HG03103 (cell line): ENCODE measurements around the gene PGGHG.
A peak's percentile ranks its signal among the peaks of the same experiment; 100 is the strongest.
"Not testable (repeated sequence)": the region's sequence is repeated elsewhere in the genome, so short reads cannot be mapped to it uniquely, and the experiment has no call there.

ENCODE experiments used
- ATAC-seq: cut with Tn5 transposase; IDR thresholded peaks from one replicate; pipeline ENCODE4 v1.9.1; 2021; ENCODE audit warnings: low read depth; ENCODE audit not compliant: unreplicated experiment

Gene PGGHG

DNA sequence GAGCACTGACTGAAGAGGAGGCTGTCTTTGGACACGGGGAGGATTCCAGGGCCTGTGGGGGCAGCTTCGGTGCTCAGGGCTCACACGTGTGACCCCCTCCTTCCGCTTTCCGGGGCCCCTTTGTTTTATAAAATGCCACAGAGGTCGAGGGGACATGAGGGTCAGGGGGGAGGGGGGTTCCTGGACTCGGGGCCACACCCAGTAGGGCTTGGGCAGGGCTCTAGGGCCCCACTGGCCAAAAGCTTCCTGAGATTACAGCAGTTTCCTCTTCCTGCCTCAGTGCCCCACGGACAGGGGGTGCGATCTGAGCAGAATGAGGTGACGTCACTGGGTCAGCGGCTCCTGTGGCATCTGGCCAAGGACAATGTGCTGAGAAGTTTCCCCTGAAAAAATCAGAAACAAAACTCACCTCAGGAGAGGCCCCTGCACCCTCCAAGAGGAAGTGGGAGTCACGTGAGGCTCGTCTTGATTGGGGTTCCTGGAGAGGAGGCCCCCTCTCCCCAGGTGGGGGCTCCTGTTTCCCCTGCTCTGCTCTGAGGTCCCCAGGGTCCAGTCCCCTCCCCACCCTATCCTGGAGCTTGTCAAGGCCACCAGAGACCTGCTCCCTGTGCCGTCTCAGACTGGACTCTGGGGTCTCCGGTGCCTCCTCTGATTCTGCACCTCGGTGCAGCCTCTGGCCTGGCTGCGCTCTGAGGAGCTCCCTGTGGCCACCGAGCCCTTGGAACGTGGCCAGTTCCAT lies 38.1 kb downstream of the PGGHG start:
- ATAC-seq, result peak; percentile 56

DNA sequence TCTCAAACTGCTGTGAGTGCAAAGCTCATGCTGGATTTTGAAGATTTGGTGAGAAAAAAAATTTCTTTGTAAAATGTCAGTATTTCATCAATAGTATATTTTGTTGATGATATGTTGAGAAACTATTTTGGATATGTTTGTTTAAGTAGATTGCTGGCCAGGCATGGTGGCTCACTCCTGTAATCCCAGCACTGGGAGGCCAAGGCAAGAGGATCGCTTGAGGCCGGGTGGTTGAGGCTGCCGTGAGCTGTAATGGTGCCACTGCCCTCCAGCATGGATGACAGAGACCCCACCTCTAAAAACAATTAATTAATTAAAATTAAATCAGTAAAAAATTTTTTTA lies 38.6 kb downstream of the PGGHG start:
- no peak for ATAC-seq

DNA sequence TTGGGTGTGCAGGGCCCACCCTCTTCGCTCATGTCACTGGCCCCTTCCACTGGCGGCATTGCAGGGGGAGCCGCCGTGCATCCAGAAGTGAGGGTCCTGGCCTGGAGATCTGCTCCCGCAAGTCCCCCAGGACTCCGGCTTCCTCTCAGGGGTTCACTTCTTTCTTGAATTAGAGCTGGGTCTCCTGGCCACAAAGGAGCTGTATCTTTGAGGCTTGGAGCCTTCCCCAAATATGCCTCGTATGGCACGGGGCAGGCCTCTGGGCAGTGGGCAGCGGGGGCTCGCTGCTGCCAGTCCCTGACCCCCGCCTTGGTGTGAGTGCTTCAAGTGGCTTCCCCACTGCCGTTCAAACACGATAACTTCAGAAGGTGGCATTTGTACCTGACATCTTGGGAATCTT lies 39.1 kb downstream of the PGGHG start:
- ATAC-seq, result no peak

DNA sequence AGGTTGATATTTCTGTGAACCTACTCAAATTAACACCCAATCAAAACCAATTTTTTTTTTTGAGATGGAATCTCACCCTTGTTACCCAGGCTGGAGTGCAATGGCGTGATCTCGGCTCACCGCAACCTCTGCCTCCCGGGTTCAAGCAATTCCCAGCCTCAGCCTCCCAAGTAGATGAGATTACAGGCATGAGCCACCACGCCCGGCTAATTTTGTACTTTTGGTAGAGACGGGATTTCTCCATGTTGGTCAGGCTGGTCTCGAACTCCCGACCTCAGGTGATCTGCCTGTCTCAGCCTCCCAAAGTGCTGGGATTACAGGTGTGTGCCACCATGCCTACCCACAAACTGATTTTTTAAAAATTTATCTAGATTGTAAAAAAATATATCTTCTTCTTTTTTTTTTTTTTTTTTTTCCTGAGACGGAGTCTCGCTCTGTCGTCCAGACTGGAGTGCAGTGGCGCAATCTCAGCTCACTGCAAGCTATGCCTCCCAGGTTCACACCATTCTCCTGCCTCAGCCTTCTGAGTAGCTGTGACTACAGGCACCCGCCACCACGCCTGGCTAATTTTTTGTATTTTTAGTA lies 39.7 kb downstream of the PGGHG start:
- not testable (repeated sequence) for ATAC-seq

DNA sequence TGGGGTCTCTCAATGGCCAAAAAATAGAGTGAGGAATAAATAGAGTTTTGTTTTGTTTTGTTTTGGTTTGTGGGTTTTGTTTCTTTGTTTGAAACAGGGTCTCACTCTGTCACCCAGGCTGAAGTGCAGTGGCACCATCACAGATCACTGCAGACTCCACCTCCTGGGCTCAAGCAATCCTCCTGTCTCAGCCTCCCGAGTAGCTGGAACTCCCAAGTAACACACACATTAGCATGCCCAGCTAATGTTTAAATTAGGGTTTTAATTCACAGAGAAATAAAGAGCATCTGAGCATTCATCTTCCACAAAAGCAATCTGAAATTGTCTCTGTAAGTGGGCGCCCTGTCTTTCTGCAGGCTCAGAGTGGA lies 40.9 kb downstream of the PGGHG start:
- ATAC-seq, result no peak

DNA sequence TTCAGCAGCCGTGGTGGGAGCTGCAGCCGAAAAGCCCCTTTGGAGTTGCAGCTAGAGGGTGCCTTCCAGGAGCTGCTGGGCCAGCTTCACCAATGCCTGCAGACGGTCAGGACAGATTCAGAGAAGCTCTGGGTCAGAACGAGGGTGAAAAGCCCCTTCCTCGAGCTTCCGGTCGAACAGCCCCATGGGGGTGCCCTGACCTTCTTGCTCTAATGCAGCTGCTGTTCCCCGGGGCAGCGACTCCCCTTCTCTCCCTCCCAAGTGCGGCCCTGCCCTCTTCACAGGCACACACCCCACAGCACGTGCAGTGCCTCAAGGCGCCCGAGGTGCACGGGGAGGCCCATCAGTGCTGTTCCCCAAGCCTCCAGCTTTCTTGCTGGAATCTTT lies 41.4 kb downstream of the PGGHG start:
- no peak for ATAC-seq

DNA sequence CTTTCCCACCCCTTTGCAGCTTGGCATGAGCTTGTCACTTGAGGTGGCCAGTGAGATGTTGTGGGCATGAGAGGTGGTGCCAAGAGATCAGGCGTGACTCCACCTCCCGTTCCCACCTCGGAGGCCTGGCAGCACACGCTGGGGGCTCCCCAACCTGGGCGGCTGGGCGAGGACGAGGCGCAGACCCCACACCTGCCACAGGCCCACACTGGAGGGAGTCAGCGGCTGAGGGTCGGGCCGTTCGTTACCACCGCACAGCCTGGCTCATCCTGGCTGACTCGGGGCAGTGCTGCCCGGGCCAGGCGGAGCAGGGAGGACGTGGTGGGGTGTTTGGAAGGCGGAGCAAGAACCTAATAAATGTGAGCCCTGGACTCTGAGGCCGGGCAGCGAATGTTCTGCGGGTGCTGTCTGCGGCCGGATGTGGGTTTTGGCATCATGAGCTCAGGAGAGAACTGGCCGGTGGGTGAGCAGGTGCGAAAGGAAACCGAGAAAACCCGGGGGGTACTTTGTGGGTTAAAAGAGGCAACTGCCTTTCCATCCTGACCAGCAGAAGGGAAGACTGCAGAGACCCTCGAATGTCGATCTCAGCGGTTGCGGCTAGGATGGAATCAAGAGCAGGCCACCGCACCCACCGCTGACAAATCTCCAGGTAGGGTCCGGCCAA lies 41.9 kb downstream of the PGGHG start:
- ATAC-seq, result no peak

DNA sequence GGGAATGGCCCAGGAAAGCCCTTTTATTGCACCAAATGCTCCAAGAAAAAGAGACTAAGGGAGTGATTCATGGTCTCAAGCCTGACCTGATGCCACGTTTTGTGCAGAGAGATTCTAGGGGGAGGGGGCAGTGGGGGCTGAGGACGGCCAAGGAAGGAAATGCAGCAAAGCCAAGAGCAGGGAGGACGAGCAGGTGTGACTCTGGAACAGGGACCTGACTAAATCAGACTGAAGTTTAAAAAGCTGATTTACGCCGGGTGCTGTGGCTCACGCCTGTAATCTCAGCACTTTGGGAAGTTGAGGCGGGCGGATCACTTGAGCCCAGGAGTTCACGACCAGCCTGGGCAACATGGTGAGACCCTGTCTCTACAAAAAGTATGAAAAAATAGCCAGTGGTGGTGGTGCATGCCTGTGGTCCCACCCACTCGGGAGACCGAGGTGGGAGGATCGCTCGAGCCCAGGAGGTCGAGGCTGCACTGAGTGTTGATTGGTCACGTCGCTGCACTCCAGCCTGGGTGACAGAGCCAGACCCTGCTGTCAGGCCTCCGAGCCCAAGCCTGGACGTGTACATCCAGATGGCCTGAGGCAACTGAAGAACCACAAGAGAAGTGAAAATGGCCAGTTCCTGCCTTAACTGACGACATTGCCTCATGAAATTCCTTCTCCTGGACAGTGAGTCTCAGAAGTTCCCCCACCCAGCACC lies 42.6 kb downstream of the PGGHG start:
- no peak for ATAC-seq

DNA sequence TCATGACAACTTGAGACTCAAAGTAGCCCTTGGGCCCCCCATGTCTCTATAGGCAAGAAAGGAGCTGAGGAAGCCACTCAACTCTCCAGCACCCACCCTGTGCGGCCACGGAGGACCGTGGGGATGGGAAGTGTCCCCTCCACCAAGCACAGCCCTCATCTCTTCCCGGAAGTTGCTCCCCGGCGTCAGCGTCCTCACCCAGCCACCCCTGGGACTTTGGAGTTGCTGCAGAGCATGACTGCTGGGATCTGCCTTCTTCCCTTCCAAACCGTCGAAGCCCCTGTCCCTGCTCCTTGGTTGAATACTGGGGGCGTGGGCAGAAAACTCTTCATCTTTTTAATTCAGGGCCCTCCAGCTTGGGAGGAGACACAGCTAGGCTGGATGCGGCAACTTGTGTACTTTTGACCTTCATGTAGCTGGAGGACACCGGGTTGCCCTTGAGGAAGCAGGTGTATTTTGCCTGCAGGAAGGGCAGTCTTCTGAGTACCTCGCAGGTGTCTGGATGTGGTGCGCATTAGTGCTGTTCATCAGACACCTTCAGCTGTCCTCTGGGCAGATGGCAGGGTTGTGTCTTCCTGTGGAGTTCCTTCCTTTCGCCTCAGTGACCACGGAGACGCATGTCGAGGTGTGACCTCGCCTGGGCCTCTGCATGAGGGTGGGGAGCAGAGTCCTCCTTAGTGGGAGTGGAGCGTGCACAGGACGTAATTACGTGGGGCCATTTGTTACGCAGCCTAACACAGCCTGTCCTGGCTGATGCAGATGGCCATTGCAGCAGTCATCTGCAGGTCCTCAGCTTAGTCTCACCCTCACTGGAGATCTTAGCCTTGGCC lies 43.9 kb downstream of the PGGHG start:
- ATAC-seq, result no peak

DNA sequence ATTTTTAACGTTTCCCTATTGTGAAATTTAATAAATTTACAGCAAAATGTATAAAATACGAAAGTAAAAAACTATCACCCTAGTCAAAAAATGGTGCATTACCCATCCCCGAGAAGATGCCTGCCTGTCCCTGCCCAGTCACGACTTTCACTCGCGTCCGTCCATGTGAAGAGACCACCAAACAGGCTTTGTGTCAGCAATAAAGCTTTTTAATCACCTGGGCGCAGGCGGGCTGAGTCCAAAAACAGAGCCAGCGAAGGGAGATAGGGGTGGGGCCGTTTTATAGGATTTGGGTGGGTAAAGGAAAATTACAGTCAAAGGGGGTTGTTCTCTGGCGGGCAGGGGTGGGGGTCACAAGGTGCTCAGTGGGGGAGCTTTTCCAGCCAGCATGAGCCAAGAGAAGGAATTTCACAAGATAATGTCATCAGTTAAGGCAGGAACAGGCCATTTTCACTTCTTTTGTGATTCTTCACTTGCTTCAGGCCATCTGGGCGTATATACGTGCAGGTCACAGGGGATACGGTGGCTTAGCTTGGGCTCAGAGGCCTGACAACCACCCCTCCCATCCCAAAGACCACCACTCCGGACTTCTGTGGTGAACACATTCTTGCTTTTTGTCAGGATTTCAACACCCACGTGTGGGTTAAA lies 44.8 kb downstream of the PGGHG start:
- not testable (repeated sequence) for ATAC-seq

DNA sequence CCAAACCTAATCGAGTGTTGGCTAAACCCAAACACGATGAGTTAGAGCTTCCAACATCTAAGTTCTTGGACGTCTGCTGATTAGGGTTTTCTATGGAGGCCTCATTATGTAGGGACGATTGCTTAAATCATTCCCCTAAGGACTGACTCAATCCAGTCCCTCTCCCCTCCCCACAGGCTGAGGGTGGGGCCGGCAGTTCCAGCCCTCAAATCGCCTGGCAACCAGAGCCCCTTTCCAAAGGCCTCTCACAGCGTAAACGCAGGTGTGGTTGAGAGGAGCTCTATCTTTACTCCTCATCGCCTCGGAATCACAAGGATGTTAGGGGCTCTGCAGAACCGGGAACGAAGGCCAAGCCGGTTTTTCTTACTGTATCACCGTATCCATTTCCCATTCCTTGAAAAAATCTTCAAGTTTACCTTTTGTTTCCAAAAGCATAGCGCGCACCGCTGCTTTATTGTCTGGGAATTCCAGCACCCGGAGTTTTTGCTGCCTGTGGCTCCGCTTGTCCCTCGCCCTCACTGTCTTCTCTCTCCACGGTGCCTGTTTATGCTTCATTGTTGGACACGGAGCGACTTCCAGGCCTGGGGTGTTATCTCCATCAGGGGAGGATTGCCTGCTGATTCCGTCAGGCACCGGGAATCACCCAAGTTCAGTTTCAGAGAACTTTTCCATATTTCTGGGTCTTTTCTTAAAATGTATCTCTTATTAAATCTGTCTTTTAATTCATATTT lies 45.5 kb downstream of the PGGHG start:
- ATAC-seq, result no peak

DNA sequence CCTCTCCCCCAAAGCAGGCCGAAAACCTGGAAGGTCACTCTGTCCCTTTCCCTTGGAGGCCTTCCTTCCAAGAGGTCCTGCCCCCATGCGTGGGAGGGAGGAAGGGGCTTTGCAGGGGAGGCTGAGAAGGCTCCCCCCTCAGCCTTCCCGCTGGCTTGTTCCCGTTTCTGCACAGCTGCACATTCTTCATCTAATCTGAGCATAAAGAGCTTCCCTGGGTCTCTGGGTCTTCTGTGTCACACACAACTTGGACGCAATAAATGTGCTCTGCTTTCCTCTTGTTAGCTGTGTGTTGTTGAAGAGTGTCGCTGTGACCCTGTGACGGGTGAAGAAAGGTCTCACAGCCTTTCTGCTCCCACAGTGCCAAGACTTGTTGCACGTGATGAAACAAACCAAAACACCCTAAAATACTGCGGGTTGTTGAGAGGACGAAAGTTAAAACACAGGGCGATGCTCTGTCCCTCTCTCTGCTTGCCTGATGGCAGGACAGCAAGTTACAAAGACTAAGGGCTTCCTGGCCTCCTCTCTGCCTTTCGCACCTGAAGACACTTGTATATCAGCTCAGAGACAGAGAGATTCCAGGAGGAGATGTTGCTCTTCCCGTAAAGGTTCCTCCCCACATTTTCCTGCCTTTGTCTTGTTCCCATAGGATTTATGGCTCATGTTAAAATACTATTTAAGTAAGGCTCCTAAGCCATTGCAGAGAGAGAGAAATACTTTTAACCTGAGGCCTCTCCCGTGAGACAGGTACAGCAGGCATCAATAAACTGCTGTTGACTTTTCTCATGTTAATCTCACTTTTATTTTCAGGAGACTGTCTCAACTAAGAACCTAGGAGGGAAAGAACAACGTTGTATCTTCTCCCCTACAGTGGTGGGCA lies 47.1 kb downstream of the PGGHG start:
- ATAC-seq, result no peak

DNA sequence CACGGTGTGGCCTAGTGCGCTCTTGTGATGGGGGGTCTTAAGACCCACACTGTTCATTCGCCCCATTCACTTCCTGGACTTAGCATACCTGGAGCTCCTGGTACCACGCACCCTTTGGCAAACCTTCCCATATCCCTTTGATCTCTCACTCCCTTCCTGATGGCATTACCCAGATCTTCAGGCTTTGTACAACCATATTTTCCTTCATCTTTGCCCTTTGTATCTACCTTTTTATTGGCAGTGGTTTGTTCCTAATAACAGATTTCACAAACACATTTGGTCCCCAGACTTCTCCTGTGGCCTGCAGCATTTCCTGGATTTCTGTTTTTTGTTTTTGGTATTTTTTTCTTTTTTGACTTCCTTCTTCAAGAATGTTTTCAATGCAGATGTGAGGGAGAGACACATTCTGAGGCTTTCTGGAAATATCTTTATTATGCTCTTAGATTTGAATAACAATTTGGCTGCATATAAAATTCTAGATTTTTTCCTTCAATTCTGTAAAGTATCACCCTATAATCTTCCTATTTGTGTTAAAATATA lies 47.8 kb downstream of the PGGHG start:
- no peak for ATAC-seq

DNA sequence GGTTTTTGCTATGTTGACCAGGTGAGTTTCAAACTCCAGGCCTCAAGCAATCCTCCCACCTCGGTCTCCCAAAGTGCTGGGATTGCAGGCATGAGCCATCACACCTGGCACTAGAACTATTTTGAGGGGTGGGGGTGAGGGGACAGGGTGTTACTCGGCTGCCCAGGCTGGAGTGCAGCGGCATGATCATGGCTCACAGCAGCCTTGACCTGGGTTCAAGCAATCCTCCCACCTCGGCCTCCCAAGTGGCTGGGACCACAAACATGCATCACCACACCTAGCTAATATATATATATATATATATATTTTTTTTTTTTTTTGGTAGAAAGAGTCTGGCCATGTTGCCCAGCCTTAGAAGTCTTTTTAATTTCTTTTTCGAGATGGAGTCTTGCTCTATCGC lies 48.8 kb downstream of the PGGHG start:
- no peak for ATAC-seq

DNA sequence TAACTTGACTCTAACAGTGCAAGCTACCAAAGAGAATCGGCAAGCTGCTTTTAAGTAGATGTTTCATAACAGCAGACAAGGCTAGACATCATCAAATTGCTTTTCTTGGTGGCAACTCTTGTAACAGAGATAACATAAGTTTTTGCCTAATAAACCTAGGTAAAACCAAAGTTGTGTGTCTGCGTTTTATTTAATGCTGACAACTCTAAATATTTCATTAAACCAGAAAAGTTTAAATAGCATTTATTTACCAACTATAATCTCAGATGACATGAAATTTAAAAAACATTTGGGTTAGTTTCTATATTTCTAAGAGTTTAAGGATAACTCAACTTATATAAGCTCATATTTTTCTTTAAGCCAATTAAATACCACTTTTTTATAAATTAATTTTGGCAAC lies 51.0 kb downstream of the PGGHG start:
- no peak for ATAC-seq

DNA sequence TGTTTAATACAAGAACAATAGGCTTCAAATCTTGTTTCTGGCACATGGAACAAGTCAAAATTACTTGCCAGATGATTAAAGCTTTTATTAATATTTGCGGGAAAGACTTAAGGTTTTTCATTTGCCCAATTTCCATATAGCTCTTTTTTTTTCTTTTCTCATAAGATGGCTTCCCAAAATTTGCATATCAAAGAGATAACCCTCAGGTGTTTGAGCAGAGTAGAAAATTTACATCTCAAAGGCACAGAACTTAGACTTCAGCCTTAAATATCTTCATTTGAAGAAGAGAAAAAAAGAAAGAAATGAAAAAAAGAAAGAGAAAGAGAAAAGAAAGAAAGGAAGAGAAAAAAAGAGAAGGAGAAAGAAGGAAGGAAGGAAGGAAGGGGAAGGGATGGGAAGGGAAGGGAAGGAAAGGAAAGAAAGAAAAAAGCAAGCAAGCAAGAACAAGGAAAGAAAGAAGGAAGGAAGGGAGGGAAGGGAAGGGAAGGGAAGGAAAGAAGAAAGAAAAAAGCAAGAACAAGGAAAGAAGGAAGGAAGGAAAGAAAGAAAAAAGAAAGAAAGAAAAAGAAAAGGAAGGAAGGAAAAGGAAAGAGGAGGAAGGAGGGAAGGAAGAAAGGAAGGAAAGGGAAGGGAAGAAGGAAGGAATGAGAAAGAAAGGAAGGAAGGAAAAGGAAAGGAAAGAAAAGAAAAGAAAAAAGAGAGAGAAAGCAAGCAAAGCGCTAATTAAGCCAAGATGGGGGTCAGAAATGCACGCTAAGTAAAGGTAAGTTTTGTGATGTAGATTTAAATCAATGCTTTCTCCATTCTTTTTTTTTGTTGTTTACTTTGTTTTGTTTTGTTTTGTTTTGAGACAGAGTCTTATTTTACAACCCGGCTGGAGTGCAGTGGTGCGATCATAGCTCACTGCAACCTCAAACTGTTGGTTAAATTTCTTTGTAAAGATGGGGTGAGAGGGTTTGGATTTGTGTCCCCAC lies 51.9 kb downstream of the PGGHG start:
- no peak for ATAC-seq

DNA sequence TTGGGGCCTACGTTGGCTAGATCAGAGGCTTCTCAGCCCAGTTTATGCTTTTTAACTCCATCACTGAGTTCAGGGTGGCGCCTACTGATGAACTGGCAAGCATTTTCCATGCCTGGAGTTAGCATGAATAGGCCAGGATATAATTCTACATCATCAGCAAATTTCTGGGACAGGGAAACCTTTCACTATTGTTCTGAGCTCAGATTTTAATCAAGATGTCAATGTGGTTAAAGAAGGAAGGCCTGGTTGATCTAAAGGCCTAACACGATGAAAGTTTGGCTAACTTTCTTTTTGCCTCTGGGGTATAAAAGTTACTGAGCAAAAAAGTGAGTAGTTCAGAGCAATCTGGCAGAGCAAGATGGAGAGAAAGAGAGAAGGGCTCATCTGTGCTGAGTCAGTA lies 53.4 kb downstream of the PGGHG start:
- no peak for ATAC-seq
